Esophagus muscularis mucosa (tissue), 3 donors: Measurements from ENCODE around the gene APOC4.

ENCODE experiments used
- CTCF ChIP-seq, 3 experiments: fragments of 200-600 bp in 2 of 3; fragments of 450-650 bp in 1 of 3; sonication (generic) in 2 of 3; IDR thresholded peaks; one replicate each; pipeline ENCODE4 v1.5.1; 2017 to 2019; ENCODE audit warnings: antibody characterized with exemption in 3 of 3, mild to moderate bottlenecking in 2 of 3, moderate library complexity in 1 of 3
- POLR2A ChIP-seq: fragments of 450-650 bp; IDR thresholded peaks from one replicate; pipeline ENCODE4 v1.6.1; 2017; ENCODE audit warnings: antibody characterized with exemption, moderate library complexity, mild to moderate bottlenecking, low read depth

GRCh38 chr19:44959691-44960090 lies 17.7 kb downstream of the APOC4 start:
- TF ChIP-seq CTCF (IDR thresholded peaks at IDR 0.05) = no peak
- TF ChIP-seq POLR2A = no peak
